Right forelimb (tissue), 1 donor: ENCODE measurements around the gene CLCN5.
"Not testable (repeated sequence)": the region's sequence is repeated elsewhere in the genome, so short reads cannot be mapped to it uniquely, and the experiment has no call there.

Experiments
- DNase-seq: peaks from one replicate; pipeline ENCODE4 v3.0.0-alpha.2; 2018

CLCN5 gene

GRCh38 chrX:49999087-49999486, 76.7 kb downstream of the CLCN5 start:
- DNase-seq = no peak

GRCh38 chrX:50000937-50001542, 78.6 kb downstream of the CLCN5 start:
- DNase-seq = no peak

DNA sequence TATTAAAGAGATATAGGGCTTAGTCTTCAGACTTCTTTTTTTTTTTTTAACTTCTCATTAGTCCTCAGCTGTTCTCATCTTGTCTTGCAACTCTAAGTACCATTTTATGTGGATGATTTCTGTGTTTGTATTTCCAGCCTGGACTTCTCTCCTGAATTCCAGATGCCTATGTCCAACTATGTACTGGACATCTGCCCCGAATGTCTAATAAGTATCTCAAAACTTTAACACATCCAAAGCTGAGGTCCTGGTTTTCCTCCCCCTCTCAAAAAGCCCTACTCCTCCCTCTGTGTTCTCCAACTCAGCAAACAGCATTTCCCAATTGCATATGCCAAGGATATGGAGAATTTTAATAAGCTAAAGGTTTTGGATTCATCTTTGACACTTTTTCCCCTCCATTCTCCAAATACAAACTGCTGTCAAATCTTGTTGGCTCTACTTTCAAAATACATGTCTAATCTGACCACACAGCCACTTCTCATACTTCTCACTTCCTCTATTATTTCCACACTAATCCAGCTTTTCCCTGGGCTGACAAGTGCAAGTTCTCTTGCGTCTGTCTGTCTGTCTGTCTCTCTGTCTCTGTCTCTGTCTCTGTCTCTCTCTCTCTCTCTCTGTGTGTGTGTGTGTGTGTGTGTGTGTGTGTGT, 79.8 kb downstream of the CLCN5 start:
- DNase-seq = no peak

- DNase-seq = no peak
Measured at GRCh38 chrX:50003467-50003866, 81.1 kb downstream of the CLCN5 start.

DNA sequence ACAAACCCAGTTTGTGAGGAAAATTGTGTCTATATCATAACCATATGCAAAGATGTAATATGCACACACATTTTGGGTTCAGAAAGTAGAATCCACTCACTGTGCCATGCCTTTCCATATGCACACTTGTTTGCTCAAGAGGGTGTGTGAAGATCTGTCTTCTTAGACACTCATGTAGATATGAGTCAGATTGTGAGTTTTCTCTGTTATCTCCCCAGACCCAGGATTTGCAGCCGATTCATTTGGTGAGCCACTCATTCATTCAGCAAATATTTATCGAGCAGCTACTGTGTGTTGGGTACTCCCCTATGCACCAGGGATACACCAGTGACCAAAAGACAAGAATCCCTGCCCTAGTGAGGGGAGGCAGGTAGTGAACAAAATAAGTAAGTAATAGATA, 81.5 kb downstream of the CLCN5 start:
- no peak for DNase-seq

DNA sequence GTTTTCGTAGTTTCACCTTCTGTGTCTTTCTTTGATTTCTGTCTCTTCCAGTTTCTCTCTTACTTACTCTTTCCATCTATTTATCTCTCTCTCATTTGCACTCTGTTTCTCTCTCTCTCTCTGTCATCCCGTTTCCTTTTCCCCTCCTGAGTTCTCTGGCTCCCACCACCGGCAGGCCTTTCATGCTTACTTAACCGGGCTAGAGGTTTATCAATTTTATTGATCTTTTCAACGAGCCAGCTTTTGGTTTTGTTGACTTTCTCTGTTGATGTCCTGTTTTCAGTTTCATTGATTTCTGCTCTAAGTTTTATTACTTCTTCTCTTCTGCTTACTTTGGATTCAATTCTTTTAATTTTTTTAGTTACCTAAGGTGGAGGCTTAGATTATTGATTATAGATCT, 103.2 kb downstream of the CLCN5 start:
- not testable (repeated sequence) for DNase-seq

DNA sequence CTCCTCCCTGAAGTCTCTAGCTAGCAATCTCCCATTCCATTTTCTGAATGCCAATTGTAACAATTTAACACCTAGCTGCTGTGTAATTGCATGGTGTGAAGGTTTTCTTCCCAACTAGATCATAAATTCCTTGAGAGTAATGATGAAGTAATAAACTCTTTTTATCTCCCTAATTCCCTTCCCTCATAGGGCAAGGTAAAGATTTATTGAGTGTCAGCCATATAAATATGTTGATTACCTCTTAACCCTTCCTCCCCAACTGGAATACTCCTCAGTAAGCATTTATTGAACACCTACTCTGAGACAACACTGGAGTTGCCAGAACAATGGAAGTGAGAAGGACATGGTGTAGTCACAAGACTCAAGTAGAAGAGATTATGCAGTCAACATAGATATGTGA, 112.7 kb downstream of the CLCN5 start:
- no peak for DNase-seq

GRCh38 chrX:50036426-50036825, 114.0 kb downstream of the CLCN5 start:
- no peak for DNase-seq

GRCh38 chrX:50045823-50046222, 123.4 kb downstream of the CLCN5 start:
- DNase-seq = no peak

- no peak for DNase-seq
Measured at GRCh38 chrX:50049228-50049627, 126.8 kb downstream of the CLCN5 start.

- DNase-seq = no peak
Measured at GRCh38 chrX:50054147-50054546, 131.8 kb downstream of the CLCN5 start.

GRCh38 chrX:50066318-50066937, 144.0 kb downstream of the CLCN5 start:
- no peak for DNase-seq

GRCh38 chrX:50067435-50068284, 145.3 kb downstream of the CLCN5 start:
- DNase-seq = no peak

DNA sequence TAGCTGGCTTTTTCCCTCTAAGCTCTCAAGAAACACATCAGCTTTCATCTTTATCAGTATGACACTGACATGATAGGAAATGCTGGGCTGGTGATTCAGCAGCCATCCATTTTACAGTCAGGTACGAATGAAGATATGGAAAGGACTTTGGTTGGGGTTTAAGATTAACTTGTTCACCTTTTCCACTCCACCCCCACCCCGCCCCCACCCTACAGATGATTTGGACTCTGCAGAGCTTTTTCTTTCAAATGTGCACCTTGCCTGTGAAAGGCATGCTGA, 145.8 kb downstream of the CLCN5 start:
- no peak for DNase-seq

DNA sequence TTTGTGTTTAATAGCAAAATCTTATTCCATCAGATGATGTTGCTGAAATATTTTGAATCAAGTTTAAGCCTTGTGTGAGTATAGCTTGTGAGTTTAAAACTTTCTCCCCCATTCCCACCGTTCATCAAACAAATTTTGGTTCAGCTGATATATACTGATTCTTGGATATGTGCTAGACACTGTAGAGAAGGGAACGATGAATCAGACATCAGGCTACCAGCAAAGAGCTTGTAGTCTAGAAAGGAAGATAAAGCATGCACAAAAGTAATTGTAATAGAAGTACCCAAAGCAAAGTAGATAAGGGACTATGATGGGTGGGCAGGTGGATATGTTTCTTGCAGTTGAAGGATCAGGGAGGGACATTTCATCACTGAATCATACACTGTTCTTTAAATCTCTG, 146.5 kb downstream of the CLCN5 start:
- DNase-seq = no peak

- DNase-seq = no peak
Measured at GRCh38 chrX:50071494-50071893, 149.1 kb downstream of the CLCN5 start.

DNA sequence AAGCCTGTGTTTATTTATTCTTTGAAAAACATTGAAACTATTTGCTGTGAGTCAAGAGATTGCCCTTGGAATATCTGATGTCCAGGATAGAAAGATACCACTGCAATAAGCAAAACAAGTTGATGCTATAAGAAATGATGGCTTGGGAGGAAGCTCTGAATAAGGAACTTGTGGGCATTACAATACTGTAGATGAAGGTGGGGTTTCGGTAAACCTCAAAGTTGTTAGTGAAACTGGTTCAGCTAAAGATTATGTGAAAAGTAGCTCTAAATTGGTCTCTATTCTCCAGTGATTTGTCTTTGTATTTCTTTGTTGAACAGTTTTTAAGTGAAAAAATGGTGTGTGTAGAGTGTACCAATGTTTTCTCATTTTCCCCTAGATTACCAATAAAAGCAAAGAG, 149.7 kb downstream of the CLCN5 start:
- DNase-seq = no peak

- no peak for DNase-seq
Measured at GRCh38 chrX:50073601-50074000, 151.2 kb downstream of the CLCN5 start.

GRCh38 chrX:50075630-50076339, 153.4 kb downstream of the CLCN5 start:
- DNase-seq = no peak

GRCh38 chrX:50081282-50081889, 159.0 kb downstream of the CLCN5 start:
- DNase-seq = no peak

DNA sequence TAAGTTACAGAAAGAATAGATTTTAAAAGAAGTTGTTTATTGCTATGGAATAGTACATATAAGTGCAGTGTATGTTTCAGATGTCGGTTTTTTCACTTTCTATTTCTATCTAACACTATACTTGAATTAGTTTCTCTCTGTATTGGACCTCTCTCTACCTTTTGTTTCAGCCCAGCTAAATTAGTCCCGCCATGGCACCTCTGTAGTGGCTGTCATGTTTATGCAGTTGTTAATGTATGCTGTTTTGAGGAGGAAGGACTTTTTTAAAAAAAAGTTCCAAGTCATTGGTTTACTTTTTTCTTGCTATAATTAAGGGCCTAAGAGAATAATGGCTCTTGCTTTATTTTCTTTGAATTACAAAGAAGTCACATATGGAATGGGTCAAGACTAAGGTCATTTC, 160.3 kb downstream of the CLCN5 start:
- DNase-seq = no peak

DNA sequence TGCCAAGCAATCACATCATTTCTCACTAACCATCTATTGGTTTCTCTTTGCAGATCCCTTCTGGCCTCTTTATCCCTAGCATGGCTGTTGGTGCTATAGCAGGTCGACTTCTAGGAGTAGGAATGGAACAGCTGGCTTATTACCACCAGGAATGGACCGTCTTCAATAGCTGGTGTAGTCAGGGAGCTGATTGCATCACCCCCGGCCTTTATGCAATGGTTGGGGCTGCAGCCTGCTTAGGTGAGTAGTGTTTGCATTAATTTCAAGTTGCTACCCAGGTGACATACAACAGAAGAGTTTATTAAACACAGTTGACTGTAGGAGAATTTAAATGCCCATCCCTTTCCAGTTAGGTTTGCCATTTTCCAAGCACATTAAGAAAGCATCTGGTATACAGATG, 166.2 kb downstream of the CLCN5 start:
- DNase-seq = no peak

DNA sequence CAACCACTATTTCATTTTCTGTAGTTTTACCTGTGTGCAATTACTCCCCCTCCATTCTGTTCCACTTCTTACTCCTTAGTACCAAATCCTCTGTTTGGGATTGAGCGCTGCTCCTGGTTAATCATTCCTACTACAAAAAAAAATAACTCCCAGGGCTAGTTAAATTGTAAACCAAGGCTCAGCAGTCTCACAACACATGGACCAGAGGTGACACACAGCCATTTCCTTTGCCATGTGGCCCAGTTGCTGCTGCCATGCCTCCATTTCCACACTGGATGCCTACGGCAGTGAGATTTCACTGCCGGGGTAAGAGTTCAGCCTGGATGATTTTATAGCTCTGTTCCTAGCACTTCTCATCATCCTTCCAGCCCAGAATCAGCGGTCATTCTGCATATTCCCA, 171.2 kb downstream of the CLCN5 start:
- DNase-seq = no peak
